Measurements from ENCODE around the gene GDPD4. TPM values are rescaled to one million over a fixed set of nuclear protein-coding genes. Genes with fewer than 3 reads are reported as not detected.

GDPD4 gene
- total and polyA plus RNA-seq, 7 donors, result not detected

DNA sequence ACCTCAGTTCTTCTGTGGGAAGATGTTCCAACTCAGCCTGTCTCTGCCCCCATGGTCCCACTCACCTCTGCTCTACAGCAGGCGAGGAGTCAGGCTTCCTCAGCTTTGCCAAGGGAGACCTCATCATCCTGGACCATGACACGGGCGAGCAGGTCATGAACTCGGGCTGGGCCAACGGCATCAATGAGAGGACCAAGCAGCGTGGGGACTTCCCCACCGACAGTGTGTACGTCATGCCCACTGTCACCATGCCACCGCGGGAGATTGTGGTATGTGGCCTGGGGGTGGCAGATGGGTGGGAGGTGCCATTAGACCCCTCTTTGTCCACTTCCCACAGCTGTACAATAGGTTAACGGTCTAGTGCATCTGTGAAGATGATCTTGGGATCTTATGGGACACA, 100.1 kb downstream of the GDPD4 start:
- ATAC-seq (no peak), DNase-seq (no peak)
- Histone ChIP-seq H3K36me3 (ENCODE audit: insufficient read depth in 1 of 2, low read depth in 1 of 2) (no peaks in the 10 kb centered on the region), H3K27ac (no peak overlapping the region), H3K4me3 (no peak overlapping the region), H3K27me3 (ENCODE audit: insufficient read depth in 3 of 3, low read length in 2 of 3) (no peaks in the 10 kb centered on the region), H3K9me3 (no peaks in the 10 kb centered on the region), H3K4me1 (no peaks in the 10 kb centered on the region)
- 83 to 88% (median 84%) methylated on average over 11 of the region's 11 CpGs for WGBS, 3 donors
- TF ChIP-seq, protein P1, sequence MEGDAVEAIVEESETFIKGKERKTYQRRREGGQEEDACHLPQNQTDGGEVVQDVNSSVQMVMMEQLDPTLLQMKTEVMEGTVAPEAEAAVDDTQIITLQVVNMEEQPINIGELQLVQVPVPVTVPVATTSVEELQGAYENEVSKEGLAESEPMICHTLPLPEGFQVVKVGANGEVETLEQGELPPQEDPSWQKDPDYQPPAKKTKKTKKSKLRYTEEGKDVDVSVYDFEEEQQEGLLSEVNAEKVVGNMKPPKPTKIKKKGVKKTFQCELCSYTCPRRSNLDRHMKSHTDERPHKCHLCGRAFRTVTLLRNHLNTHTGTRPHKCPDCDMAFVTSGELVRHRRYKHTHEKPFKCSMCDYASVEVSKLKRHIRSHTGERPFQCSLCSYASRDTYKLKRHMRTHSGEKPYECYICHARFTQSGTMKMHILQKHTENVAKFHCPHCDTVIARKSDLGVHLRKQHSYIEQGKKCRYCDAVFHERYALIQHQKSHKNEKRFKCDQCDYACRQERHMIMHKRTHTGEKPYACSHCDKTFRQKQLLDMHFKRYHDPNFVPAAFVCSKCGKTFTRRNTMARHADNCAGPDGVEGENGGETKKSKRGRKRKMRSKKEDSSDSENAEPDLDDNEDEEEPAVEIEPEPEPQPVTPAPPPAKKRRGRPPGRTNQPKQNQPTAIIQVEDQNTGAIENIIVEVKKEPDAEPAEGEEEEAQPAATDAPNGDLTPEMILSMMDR (IDR thresholded peaks at IDR 0.05), result no peak
- intact Hi-C loops (cut with DNase I), result no loop called here

DNA sequence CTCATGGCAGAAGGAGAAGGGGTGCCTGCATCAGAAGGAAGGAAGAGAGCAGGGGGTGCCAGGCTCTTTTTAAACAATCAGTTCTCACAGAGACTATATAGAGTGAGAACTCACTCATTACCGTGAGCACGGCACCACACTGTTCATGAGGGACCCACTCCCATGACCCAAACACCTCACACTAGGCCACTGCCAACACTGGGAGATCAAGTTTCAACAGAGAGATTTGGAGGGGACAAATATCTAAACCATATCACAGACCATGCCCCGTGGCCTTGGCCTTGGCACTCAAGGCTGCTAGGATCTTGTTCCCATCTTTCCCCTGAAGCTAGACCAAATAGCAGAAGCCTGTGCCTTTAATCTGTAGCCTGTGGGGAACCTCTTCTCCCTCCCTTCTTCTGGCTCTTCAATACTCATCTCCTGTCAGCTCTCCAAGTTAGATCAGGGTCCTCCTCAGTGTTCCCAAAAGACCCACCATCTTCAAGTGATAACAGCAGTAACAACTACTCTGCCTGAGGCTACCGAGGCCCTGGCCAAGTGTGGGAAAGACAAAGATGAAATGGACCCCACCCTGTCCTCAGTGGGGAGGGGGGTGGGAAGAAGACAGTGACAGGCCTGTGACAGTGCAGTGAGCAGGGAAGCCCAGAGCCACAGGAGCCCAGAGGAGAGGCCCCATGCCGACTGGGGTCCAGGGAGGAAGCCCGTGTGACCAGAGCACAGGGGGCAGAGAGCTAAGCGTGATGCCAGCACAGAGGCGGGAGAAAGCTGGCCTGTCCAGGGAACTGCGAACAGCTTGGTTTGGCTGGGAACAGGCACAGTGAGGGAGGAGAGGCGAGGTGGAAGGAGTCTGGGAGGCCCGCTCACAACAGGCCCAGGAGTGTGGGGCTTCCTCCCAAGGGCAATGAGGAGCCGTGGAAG, 100.9 kb downstream of the GDPD4 start:
- Histone ChIP-seq H3K27ac (no peak overlapping the region), H3K4me1 (no peaks in the 10 kb centered on the region), H3K27me3 (ENCODE audit: insufficient read depth in 3 of 3, low read length in 2 of 3) (no peaks in the 10 kb centered on the region), H3K4me3 (no peak overlapping the region), H3K36me3 (ENCODE audit: insufficient read depth in 1 of 2, low read depth in 1 of 2) (no peaks in the 10 kb centered on the region), H3K9me3 (no peaks in the 10 kb centered on the region)
- DNase-seq (peak in 1 of 2 donors; percentile 34), ATAC-seq (no peak)
- intact Hi-C loops (cut with DNase I), result no loop called here
- 76 to 80% (median 77%) methylated on average over 12 of the region's 12 CpGs for WGBS, 3 donors
- TF ChIP-seq, protein P1 (IDR thresholded peaks at IDR 0.05), result no peak

DNA sequence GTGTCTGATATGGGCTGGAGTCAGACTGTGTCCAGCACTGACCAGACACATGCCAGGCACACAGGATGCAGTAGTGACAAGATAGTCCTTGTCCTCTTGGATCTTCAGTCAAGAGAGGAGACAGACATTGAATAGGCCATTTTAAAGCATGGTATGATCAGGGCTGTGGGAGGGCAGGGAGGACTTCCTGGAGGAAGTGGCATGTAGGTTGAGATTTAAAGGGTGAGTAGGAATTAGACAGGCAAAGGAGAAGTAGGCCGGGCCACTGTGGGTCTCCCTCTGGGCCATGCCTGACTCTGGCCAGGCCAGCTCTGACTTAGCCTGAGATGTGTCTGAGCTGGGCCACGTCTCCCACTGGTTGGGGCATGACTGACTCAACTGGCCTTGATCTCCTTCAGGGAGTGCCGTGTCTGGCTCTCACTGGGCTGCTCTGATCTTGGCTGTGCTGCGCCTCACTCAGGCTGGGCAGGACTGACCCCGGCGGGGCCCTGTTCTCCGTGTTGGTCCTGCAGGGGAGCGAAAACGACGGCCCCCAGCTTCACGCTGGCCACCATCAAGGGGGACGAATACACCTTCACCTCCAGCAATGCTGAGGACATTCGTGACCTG, 102.2 kb downstream of the GDPD4 start:
- intact Hi-C loops (cut with DNase I), result loop anchor here in 1 of 2 donors (5.0 kb wide), 1 partner anchor 348 kb away; no protein-coding TSS in a partner anchor

DNA sequence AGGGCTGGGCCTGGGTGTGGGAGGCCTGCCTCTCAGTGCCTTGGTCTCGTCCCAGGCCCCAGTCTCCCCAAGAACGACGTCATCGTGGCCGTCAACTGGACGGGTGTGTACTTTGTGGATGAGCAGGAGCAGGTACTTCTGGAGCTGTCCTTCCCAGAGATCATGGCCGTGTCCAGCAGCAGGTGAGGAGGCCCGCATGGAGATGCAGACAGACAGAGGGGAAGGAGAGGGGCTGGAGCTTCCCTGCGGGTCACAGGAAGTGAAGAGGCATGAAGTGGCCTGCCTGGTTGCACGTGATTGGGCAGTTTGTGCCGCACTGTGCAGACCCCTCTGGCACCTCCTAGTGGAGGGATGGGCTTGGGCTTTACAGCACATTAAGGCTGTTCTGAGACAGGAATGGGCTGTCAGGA, 103.0 kb downstream of the GDPD4 start:
- DNase-seq (no peak), ATAC-seq (no peak)
- Histone ChIP-seq H3K36me3 (ENCODE audit: insufficient read depth in 1 of 2, low read depth in 1 of 2) (no peaks in the 10 kb centered on the region), H3K4me1 (no peaks in the 10 kb centered on the region), H3K27me3 (ENCODE audit: insufficient read depth in 3 of 3, low read length in 2 of 3) (no peaks in the 10 kb centered on the region), H3K9me3 (no peaks in the 10 kb centered on the region), H3K27ac (no peak overlapping the region), H3K4me3 (no peak overlapping the region)
- 80 to 83% (median 82%) methylated on average over 11 of the region's 11 CpGs for WGBS, 3 donors
- intact Hi-C loops (cut with DNase I), result loop anchor here in 1 of 2 donors (5.0 kb wide), 1 partner anchor 349 kb away; no protein-coding TSS in a partner anchor
- TF ChIP-seq, protein P1 (IDR thresholded peaks at IDR 0.05), result no peak

More for the DNA sequence above, 102.2 kb downstream of the GDPD4 start:
- Histone ChIP-seq H3K27me3 (ENCODE audit: insufficient read depth in 3 of 3, low read length in 2 of 3) (no peaks in the 10 kb centered on the region), H3K36me3 (ENCODE audit: insufficient read depth in 1 of 2, low read depth in 1 of 2) (no peaks in the 10 kb centered on the region), H3K27ac (no peak overlapping the region), H3K9me3 (no peaks in the 10 kb centered on the region), H3K4me3 (no peak overlapping the region), H3K4me1 (no peaks in the 10 kb centered on the region)
- 93 to 96% (median 96%) methylated on average over 13 of the region's 13 CpGs for WGBS, 3 donors
- DNase-seq (peak in 1 of 2 donors; percentile 46), ATAC-seq (no peak)
- TF ChIP-seq, protein P1 (IDR thresholded peaks at IDR 0.05), result no peak

All from psoas muscle (tissue), 8 donors.